CD4-positive, alpha-beta T cell (primary cell): ENCODE measurements around the gene HSPBAP1. TPM values are rescaled to one million over a fixed set of nuclear protein-coding genes. Genes with fewer than 3 reads are reported as not detected.

ENCODE experiments used
- ATAC-seq: fragments of 200-7000 bp; cut with Tn5 transposase; one replicate; pipeline ENCODE4 v1.10.0; 2022; ENCODE audit warnings: mild to moderate bottlenecking; ENCODE audit not compliant: poor library complexity
- CTCF ChIA-PET: fragments of 350-600 bp; sonication (Branson Sonifier 250); formaldehyde crosslinking; loops from one replicate; lab custom pipeline; 2021; ENCODE audit warnings: antibody characterized with exemption, inconsistent platforms; lab: Charles Lee
- POLR2A ChIA-PET: fragments of 350-600 bp; sonication (Branson Sonifier 250); formaldehyde crosslinking; loops from one replicate; lab custom pipeline; 2021; ENCODE audit warnings: antibody characterized with exemption, inconsistent platforms; lab: Charles Lee
- DNase-seq, 14 experiments: peaks; one replicate each; pipeline ENCODE4 v3.0.0-alpha.2; 2013 to 2020; ENCODE audit warnings: mixed read lengths in 2 of 14
- H3K27ac ChIP-seq, 2 donors: one replicate each; pipeline versions ENCODE4 v1.5.1 to v1.7.0; 2013; ENCODE audit warnings: low read length in 2 of 2, low read depth in 1 of 2, mild to moderate bottlenecking in 1 of 2
- H3K27me3 ChIP-seq, 2 experiments: 1 replicate in 1 of 2; 2 replicates in 1 of 2; pipeline versions ENCODE4 v1.6.1 to v1.7.0; 2013; ENCODE audit warnings: low read length in 2 of 2, control low read depth in 1 of 2, mild to moderate bottlenecking in 1 of 2, moderate library complexity in 1 of 2; ENCODE audit not compliant: insufficient read depth in 2 of 2, control insufficient read depth in 1 of 2
- H3K36me3 ChIP-seq: one replicate; pipeline ENCODE4 v1.6.1; 2013; ENCODE audit warnings: low read length, control low read depth; ENCODE audit not compliant: insufficient read depth
- H3K4me1 ChIP-seq: one replicate; pipeline ENCODE4 v1.6.1; 2013; ENCODE audit warnings: low read length, control low read depth; ENCODE audit not compliant: insufficient read depth
- H3K4me3 ChIP-seq: one replicate; pipeline ENCODE4 v1.5.1; 2013; ENCODE audit warnings: mild to moderate bottlenecking, low read length, moderate library complexity
- H3K9me3 ChIP-seq, 2 experiments: 1 replicate in 1 of 2; 2 replicates in 1 of 2; pipeline versions ENCODE4 v1.6.1 to v1.7.0; 2013; ENCODE audit warnings: low read length in 2 of 2, mild to moderate bottlenecking in 2 of 2, control low read depth in 1 of 2, moderate library complexity in 1 of 2; ENCODE audit not compliant: control insufficient read depth in 1 of 2, insufficient read depth in 1 of 2
- H3K27ac Mint-ChIP-seq: one replicate; pipeline ENCODE4 v1.8.0; 2020; ENCODE audit warnings: mixed read lengths
- H3K27me3 Mint-ChIP-seq: one replicate; pipeline ENCODE4 v1.8.0; 2021; ENCODE audit warnings: mixed read lengths
- H3K36me3 Mint-ChIP-seq: one replicate; pipeline ENCODE4 v1.8.0; 2021; ENCODE audit warnings: low read depth, mixed read lengths
- H3K4me1 Mint-ChIP-seq: one replicate; pipeline ENCODE4 v1.8.0; 2021; ENCODE audit warnings: low read depth, mixed read lengths
- H3K4me3 Mint-ChIP-seq: one replicate; pipeline ENCODE4 v1.8.0; 2020; ENCODE audit warnings: mild to moderate bottlenecking, mixed read lengths
- H3K9me3 Mint-ChIP-seq: one replicate; pipeline ENCODE4 v1.8.0; 2020; ENCODE audit warnings: mixed read lengths
- intact Hi-C, 2 experiments: fragments of 100-400 bp; cut with DNase I in 1 of 2; cut with micrococcal nuclease in 1 of 2; formaldehyde crosslinking; loops; one replicate each; pipeline versions ENCODE4 v1.15.1 to v1.9.0; 2023 to 2025; cut with DNase I, micrococcal nuclease
- total RNA-seq, 174 experiments: library from RNA in 2 of 174; stranded (reverse) in 2 of 174; gene quantifications; one replicate each; pipeline ENCODE4 v1.2.3 and lab custom pipeline; 2021 to 2026
- TF ChIP-seq, protein P1 (sequence below): fragments of 200-600 bp; IDR thresholded peaks from one replicate; pipeline ENCODE4 v1.8.0; 2022; ENCODE audit warnings: antibody characterized with exemption, mild to moderate bottlenecking

Gene HSPBAP1
- total RNA-seq, 2 experiments from 2014 or later, result 9.3 to 11.0 TPM

DNA sequence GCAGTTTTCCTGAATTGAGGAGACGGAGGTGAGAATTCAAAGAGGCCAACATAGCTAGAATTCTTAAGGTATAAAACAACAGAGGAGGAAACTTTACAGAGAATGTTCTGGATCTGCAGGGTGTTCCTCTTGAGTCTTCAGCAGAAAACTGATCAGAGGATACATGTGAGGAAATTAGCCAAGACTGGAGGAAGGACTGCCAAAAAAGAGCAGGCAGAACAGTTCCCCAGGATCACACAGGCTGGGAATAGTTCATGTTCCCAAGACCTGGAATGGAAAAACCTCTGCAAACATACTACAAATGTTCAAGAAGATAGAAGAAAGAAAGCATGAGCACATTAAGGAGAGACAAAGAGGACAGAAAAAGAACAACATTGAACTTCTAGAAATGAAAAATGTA is 8.7 kb upstream of the HSPBAP1 start:
- POLR2A ChIA-PET, result no interaction called here
- H3K4me1 Mint-ChIP-seq, result peaks cover 10% of the 10 kb centered on the region
- TF ChIP-seq, protein P1, sequence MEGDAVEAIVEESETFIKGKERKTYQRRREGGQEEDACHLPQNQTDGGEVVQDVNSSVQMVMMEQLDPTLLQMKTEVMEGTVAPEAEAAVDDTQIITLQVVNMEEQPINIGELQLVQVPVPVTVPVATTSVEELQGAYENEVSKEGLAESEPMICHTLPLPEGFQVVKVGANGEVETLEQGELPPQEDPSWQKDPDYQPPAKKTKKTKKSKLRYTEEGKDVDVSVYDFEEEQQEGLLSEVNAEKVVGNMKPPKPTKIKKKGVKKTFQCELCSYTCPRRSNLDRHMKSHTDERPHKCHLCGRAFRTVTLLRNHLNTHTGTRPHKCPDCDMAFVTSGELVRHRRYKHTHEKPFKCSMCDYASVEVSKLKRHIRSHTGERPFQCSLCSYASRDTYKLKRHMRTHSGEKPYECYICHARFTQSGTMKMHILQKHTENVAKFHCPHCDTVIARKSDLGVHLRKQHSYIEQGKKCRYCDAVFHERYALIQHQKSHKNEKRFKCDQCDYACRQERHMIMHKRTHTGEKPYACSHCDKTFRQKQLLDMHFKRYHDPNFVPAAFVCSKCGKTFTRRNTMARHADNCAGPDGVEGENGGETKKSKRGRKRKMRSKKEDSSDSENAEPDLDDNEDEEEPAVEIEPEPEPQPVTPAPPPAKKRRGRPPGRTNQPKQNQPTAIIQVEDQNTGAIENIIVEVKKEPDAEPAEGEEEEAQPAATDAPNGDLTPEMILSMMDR, result no peak
- no peaks in the 10 kb centered on the region for H3K36me3 ChIP-seq
- ATAC-seq, result no peak
- no peaks in the 10 kb centered on the region for H3K9me3 ChIP-seq
- H3K4me1 ChIP-seq, result peaks cover 4% of the 10 kb centered on the region
- H3K4me3 ChIP-seq, result no peak overlapping the region
- H3K9me3 Mint-ChIP-seq, result no peaks in the 10 kb centered on the region
- no peak overlapping the region for H3K4me3 Mint-ChIP-seq
- H3K27ac ChIP-seq, result no peak overlapping the region
- intact Hi-C loops, result no loop called here
- CTCF ChIA-PET, result no interaction called here
- no peak overlapping the region for H3K27ac Mint-ChIP-seq
- H3K36me3 Mint-ChIP-seq, result peaks cover 10% of the 10 kb centered on the region
- H3K27me3 ChIP-seq, result no peaks in the 10 kb centered on the region
- no peak for DNase-seq
- H3K27me3 Mint-ChIP-seq, result no peaks in the 10 kb centered on the region

DNA sequence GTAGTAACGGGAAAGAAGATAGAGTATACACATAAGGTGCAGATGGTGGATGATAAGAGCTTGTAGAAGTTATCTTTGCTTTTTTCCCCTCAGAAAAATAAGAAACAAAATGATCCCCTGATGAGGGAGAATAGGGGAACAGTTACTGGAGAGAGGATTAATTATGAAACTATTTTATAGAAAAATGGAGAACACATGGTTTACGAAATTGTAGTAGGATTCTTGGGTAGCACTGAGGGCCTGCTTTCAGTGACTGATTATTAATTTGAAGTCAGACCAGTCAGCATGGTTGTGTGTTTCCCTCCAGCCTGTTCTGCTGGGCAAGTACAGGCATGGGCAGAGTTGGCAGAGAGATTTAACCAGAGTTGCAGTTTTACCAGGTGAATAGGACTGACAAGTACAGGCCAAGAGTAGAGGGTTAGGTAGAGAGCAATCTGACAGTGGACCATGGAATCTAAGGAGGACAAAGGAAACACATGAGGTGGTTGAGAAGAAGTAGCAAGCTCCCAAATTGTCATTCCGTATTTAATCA is 7.1 kb upstream of the HSPBAP1 start:
- intact Hi-C loops, result no loop called here
- TF ChIP-seq, protein P1, result no peak
- Histone ChIP-seq H3K36me3 (no peaks in the 10 kb centered on the region), H3K4me1 (peaks cover 14% of the 10 kb centered on the region), H3K27ac (no peak overlapping the region), H3K9me3 (no peaks in the 10 kb centered on the region), H3K4me3 (no peak overlapping the region), H3K27me3 (no peaks in the 10 kb centered on the region)
- Mint-ChIP-seq H3K4me1 (peaks cover 25% of the 10 kb centered on the region), H3K9me3 (no peaks in the 10 kb centered on the region), H3K4me3 (no peak overlapping the region), H3K27ac (no peak overlapping the region), H3K36me3 (peaks cover 6% of the 10 kb centered on the region), H3K27me3 (no peaks in the 10 kb centered on the region)
- DNase-seq (no peak), ATAC-seq (no peak)
- POLR2A ChIA-PET, result no interaction called here
- CTCF ChIA-PET, result no interaction called here

DNA sequence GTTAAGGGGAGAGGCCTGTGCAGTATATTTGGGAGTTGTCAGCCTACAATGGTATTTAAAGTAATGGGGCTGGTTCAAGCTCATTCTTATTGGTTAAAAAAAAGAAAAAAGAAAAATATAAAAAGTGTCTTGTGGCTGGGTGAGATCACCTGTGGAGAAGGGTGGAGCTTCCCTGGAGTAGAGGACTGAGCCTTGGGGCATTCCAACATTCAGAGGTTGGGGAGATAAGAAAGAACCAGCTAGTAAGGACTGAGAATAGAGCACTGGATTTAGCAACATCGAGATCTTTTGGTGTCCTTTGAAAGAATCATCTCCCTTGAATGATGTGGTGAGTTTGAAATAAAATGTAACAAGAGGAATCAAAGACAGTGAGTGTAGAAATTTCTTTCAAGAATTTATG is 6.4 kb upstream of the HSPBAP1 start:
- Histone ChIP-seq H3K27ac (no peak overlapping the region), H3K4me3 (no peak overlapping the region), H3K27me3 (no peaks in the 10 kb centered on the region), H3K4me1 (peaks cover 20% of the 10 kb centered on the region), H3K9me3 (no peaks in the 10 kb centered on the region), H3K36me3 (no peaks in the 10 kb centered on the region)
- ChIA-PET CTCF (no interaction called here), POLR2A (no interaction called here)
- peaks cover 29% of the 10 kb centered on the region for H3K4me1 Mint-ChIP-seq
- H3K9me3 Mint-ChIP-seq, result no peaks in the 10 kb centered on the region
- intact Hi-C loops, result no loop called here
- no peak overlapping the region for H3K27ac Mint-ChIP-seq
- no peak overlapping the region for H3K4me3 Mint-ChIP-seq
- TF ChIP-seq, protein P1, result no peak
- ATAC-seq (no peak), DNase-seq (no peak)
- peaks cover 6% of the 10 kb centered on the region for H3K36me3 Mint-ChIP-seq
- H3K27me3 Mint-ChIP-seq, result no peaks in the 10 kb centered on the region
